H1 (cell line): ENCODE measurements around the gene TNIP1. TPM values are rescaled to one million over a fixed set of nuclear protein-coding genes. Genes with fewer than 3 reads are reported as not detected.

Experiments
- CTCF ChIA-PET: fragments of 300-600 bp; sonication (Branson Sonifier 250); formaldehyde crosslinking; loops from one replicate; lab custom pipeline; 2021; ENCODE audit not compliant: partially characterized antibody; lab: Charles Lee
- POLR2A ChIA-PET: fragments of 300-600 bp; sonication (Branson Sonifier 250); formaldehyde crosslinking; loops from one replicate; lab custom pipeline; 2021; ENCODE audit warnings: inconsistent platforms; ENCODE audit not compliant: partially characterized antibody; lab: Charles Lee
- DNase-seq, 2 experiments: peaks; one replicate each; pipeline versions ENCODE4 v3.0.0 to v3.0.0-alpha.2; 2010 to 2022; ENCODE audit warnings: low spot score in 2 of 2, low read depth in 1 of 2, mixed read lengths in 1 of 2
- FAIRE-seq: peaks from 2 replicates; lab custom pipeline; 2011; peaks lifted over from hg19 to GRCh38; lab: Jason Lieb, UNC
- H2AFZ ChIP-seq: 2 replicates; pipeline ENCODE4 v1.8.1; 2012; ENCODE audit warnings: low read length, inconsistent platforms
- H2AK5ac ChIP-seq: 2 replicates; pipeline ENCODE4 v1.6.1; 2013; ENCODE audit warnings: low read depth, low read length
- H2BK120ac ChIP-seq: replicated peaks from 2 replicates; pipeline ENCODE3; 2013; ENCODE audit warnings: low read depth, low read length, inconsistent platforms
- H2BK12ac ChIP-seq: 2 replicates; pipeline ENCODE4 v1.6.1; 2013; ENCODE audit warnings: low read depth, low read length
- H2BK15ac ChIP-seq: 2 replicates; pipeline ENCODE4 v1.6.1; 2013; ENCODE audit warnings: low read length
- H2BK20ac ChIP-seq: 2 replicates; pipeline ENCODE4 v1.6.1; 2013; ENCODE audit warnings: low read length
- H2BK5ac ChIP-seq: 2 replicates; pipeline ENCODE4 v1.6.1; 2013; ENCODE audit warnings: low read depth, low read length
- H3K14ac ChIP-seq: 2 replicates; pipeline ENCODE4 v1.6.1; 2013; ENCODE audit warnings: inconsistent platforms; ENCODE audit not compliant: insufficient read length
- H3K18ac ChIP-seq: 2 replicates; pipeline ENCODE4 v1.6.1; 2013; ENCODE audit warnings: low read length; ENCODE audit errors: extremely low read depth
- H3K23ac ChIP-seq: 2 replicates; pipeline ENCODE4 v1.6.1; 2013; ENCODE audit warnings: inconsistent platforms; ENCODE audit not compliant: insufficient read length
- H3K23me2 ChIP-seq: 2 replicates; pipeline ENCODE4 v1.6.1; 2013; ENCODE audit warnings: low read depth, low read length
- H3K27ac ChIP-seq: 2 replicates; pipeline ENCODE4 v1.6.1; 2011; ENCODE audit warnings: low read depth, low read length, inconsistent platforms
- H3K27me3 ChIP-seq, 4 experiments: replicated peaks in 1 of 4; 1 replicate in 1 of 4; 2 replicates in 3 of 4; pipeline versions ENCODE4 v1.6.1 to v1.8.1; 2011 to 2013; ENCODE audit warnings: low read length in 3 of 4, mild to moderate bottlenecking in 3 of 4, inconsistent platforms in 2 of 4, mixed read lengths in 2 of 4, moderate library complexity in 1 of 4; ENCODE audit not compliant: control insufficient read depth in 3 of 4, insufficient read depth in 3 of 4; ENCODE audit errors: extremely low read depth in 1 of 4
- H3K36me3 ChIP-seq, 4 experiments: 2 replicates each; pipeline versions ENCODE4 v1.6.1 to v1.8.1; 2011 to 2013; ENCODE audit warnings: mild to moderate bottlenecking in 4 of 4, low read length in 3 of 4, moderate library complexity in 2 of 4, control low read depth in 1 of 4, inconsistent platforms in 1 of 4; ENCODE audit not compliant: insufficient read depth in 4 of 4, control insufficient read depth in 2 of 4
- H3K4ac ChIP-seq: replicated peaks from 2 replicates; pipeline ENCODE3; 2013; ENCODE audit warnings: low read length, low read depth, mixed read lengths, inconsistent platforms; ENCODE audit not compliant: insufficient read length
- H3K4me1 ChIP-seq, 4 experiments: replicated peaks in 1 of 4; 1 replicate in 1 of 4; 2 replicates in 3 of 4; pipeline versions ENCODE4 v1.6.1 to v1.8.1; 2011 to 2013; ENCODE audit warnings: low read length in 3 of 4, inconsistent platforms in 2 of 4, mixed read lengths in 1 of 4; ENCODE audit not compliant: insufficient read depth in 4 of 4, control insufficient read depth in 3 of 4
- H3K4me2 ChIP-seq, 2 experiments: 2 replicates each; pipeline versions ENCODE4 v1.6.1 to v1.8.1; 2011 to 2013; ENCODE audit warnings: low read depth in 2 of 2, low read length in 2 of 2, control low read depth in 1 of 2, inconsistent platforms in 1 of 2, mild to moderate bottlenecking in 1 of 2; ENCODE audit not compliant: insufficient read depth in 1 of 2
- H3K4me3 ChIP-seq, 4 experiments: fragments of 200-600, 300-600 bp in 1 of 4; sonication (generic), shearing (Covaris generic), sonication (Bioruptor Twin) in 1 of 4; 2 replicates each; pipeline versions ENCODE4 v1.5.1 to v1.8.1; 2011 to 2016; ENCODE audit warnings: low read length in 4 of 4, low read depth in 3 of 4, control low read depth in 2 of 4, inconsistent platforms in 2 of 4, mild to moderate bottlenecking in 2 of 4, mixed read lengths in 1 of 4, moderate library complexity in 1 of 4; ENCODE audit not compliant: insufficient read depth in 2 of 4; ENCODE audit errors: extremely low read depth in 1 of 4
- H3K56ac ChIP-seq: replicated peaks from 2 replicates; pipeline ENCODE3; 2013; ENCODE audit warnings: low read depth, mild to moderate bottlenecking, mixed read lengths, low read length, inconsistent platforms; ENCODE audit not compliant: insufficient read length
- H3K79me1 ChIP-seq: 2 replicates; pipeline ENCODE4 v1.6.1; 2013; ENCODE audit warnings: low read depth, low read length, control low read depth
- H3K79me2 ChIP-seq, 2 experiments: 2 replicates each; pipeline versions ENCODE4 v1.6.1 to v1.8.1; 2012 to 2013; ENCODE audit warnings: low read length in 2 of 2, mild to moderate bottlenecking in 2 of 2, inconsistent platforms in 1 of 2; ENCODE audit not compliant: insufficient read depth in 2 of 2, control insufficient read depth in 1 of 2
- H3K9ac ChIP-seq, 4 experiments: replicated peaks in 1 of 4; 1 replicate in 1 of 4; 2 replicates in 3 of 4; pipeline versions ENCODE4 v1.6.1 to v1.8.1; 2011 to 2013; ENCODE audit warnings: low read depth in 3 of 4, low read length in 3 of 4, control low read depth in 2 of 4, mild to moderate bottlenecking in 2 of 4, moderate library complexity in 2 of 4, inconsistent platforms in 1 of 4; ENCODE audit errors: extremely low read depth in 1 of 4
- H3K9me3 ChIP-seq, 2 experiments: 2 replicates each; pipeline versions ENCODE4 v1.6.1 to v1.8.1; 2012 to 2013; ENCODE audit warnings: mild to moderate bottlenecking in 2 of 2, moderate library complexity in 2 of 2, control low read depth in 1 of 2, inconsistent platforms in 1 of 2, low read depth in 1 of 2, low read length in 1 of 2, mixed read lengths in 1 of 2; ENCODE audit not compliant: insufficient read depth in 2 of 2
- H4K20me1 ChIP-seq, 2 experiments: replicated peaks in 1 of 2; 2 replicates each; pipeline versions ENCODE3 to v1.8.1; 2011 to 2013; ENCODE audit warnings: inconsistent platforms in 2 of 2, low read length in 2 of 2, mild to moderate bottlenecking in 1 of 2; ENCODE audit not compliant: insufficient read depth in 2 of 2, control insufficient read depth in 1 of 2
- H4K5ac ChIP-seq: 2 replicates; pipeline ENCODE4 v1.6.1; 2013; ENCODE audit warnings: low read length, low read depth, mixed read lengths, inconsistent platforms; ENCODE audit not compliant: insufficient read length
- H4K8ac ChIP-seq: 2 replicates; pipeline ENCODE4 v1.8.0; 2013; ENCODE audit warnings: mild to moderate bottlenecking, moderate library complexity, low read length, inconsistent platforms; ENCODE audit not compliant: insufficient read depth; ENCODE audit errors: extremely low read depth
- H4K91ac ChIP-seq: replicated peaks from 2 replicates; pipeline ENCODE3; 2013; ENCODE audit warnings: low read length, mixed read lengths, inconsistent platforms; ENCODE audit not compliant: insufficient read length
- ASH2L ChIP-seq: fragments of 200-600, 300-600 bp; sonication (generic); IDR thresholded peaks from one replicate; pipeline ENCODE4 v1.7.1; 2017; ENCODE audit warnings: low read length
- CEBPB ChIP-seq: IDR thresholded peaks from 2 replicates; pipeline ENCODE4 v1.6.1; 2012; ENCODE audit warnings: low read depth, low read length
- CHD1 ChIP-seq: IDR thresholded peaks from 2 replicates; pipeline ENCODE4 v1.6.1; 2012; ENCODE audit warnings: low read depth, low read length, improper control_type of control experiment
- EP300 ChIP-seq, 2 experiments: IDR thresholded peaks; 1 replicate in 1 of 2; 2 replicates in 1 of 2; pipeline ENCODE4 v1.6.1; 2011 to 2012; ENCODE audit warnings: low read depth in 2 of 2, low read length in 2 of 2, mild to moderate bottlenecking in 2 of 2, borderline replicate concordance in 1 of 2, inconsistent platforms in 1 of 2, moderate library complexity in 1 of 2
- EZH2 ChIP-seq: fragments of 200-600 bp; sonication (generic); IDR thresholded peaks from 2 replicates; pipeline ENCODE4 v1.7.1; 2012; ENCODE audit warnings: low read depth, mild to moderate bottlenecking, moderate library complexity, low read length, inconsistent platforms; ENCODE audit not compliant: severe bottlenecking
- HDAC6 ChIP-seq: IDR thresholded peaks from one replicate; pipeline ENCODE4 v1.7.1; 2012; ENCODE audit warnings: low read depth, mild to moderate bottlenecking, inconsistent platforms, low read length, moderate library complexity
- JUN ChIP-seq: IDR thresholded peaks from 2 replicates; pipeline ENCODE4 v1.6.1; 2011; ENCODE audit warnings: low read depth, mild to moderate bottlenecking, improper control_type of control experiment, low read length
- MAX ChIP-seq: IDR thresholded peaks from 2 replicates; pipeline ENCODE4 v1.6.1; 2012; ENCODE audit warnings: inconsistent platforms
- NANOG ChIP-seq: IDR thresholded peaks from 2 replicates; pipeline ENCODE4 v1.6.1; 2011; ENCODE audit warnings: low read length, low read depth, mild to moderate bottlenecking, inconsistent platforms; ENCODE audit not compliant: insufficient read depth, poor library complexity, severe bottlenecking
- PHF8 ChIP-seq: fragments of 200-600 bp; sonication (generic); conservative IDR thresholded peaks from 2 replicates; pipeline ENCODE4 v1.7.1; 2012; ENCODE audit warnings: low read depth, mild to moderate bottlenecking, inconsistent platforms, low read length, moderate library complexity
- POLR2A ChIP-seq, 2 experiments: IDR thresholded peaks; 1 replicate in 1 of 2; 2 replicates in 1 of 2; pipeline ENCODE4 v1.6.1; 2011; ENCODE audit warnings: low read depth in 2 of 2, low read length in 2 of 2, mild to moderate bottlenecking in 2 of 2; ENCODE audit errors: control extremely low read depth in 1 of 2
- POLR2AphosphoS5 ChIP-seq: IDR thresholded peaks from 2 replicates; pipeline ENCODE4 v1.6.1; 2011; ENCODE audit warnings: low read depth, low read length
- RXRA ChIP-seq: IDR thresholded peaks from 2 replicates; pipeline ENCODE4 v1.6.1; 2011; ENCODE audit warnings: low read depth, mild to moderate bottlenecking, low read length, moderate library complexity; ENCODE audit not compliant: insufficient read depth
- SIRT6 ChIP-seq: IDR thresholded peaks from one replicate; pipeline ENCODE4 v1.7.1; 2012; ENCODE audit warnings: low read length, inconsistent platforms
- SIX5 ChIP-seq: IDR thresholded peaks from 2 replicates; pipeline ENCODE4 v1.6.1; 2011; ENCODE audit warnings: mild to moderate bottlenecking, low read depth, low read length
- SP1 ChIP-seq: IDR thresholded peaks from 2 replicates; pipeline ENCODE4 v1.6.1; 2011; ENCODE audit warnings: low read depth, low read length
- WGBS, 2 experiments: shearing (Covaris generic) in 1 of 2; methylation state at CpG; one replicate each; pipeline versions ENCODE4 v1.1.6 to v1.1.7; 2013 to 2015; ENCODE audit warnings: low lambda C conversion rate in 2 of 2, mixed read lengths in 2 of 2, inconsistent platforms in 1 of 2, low coverage in 1 of 2, missing lambda C conversion rate in 1 of 2; ENCODE audit not compliant: insufficient replicate concordance in 2 of 2, insufficient coverage in 1 of 2, insufficient read length in 1 of 2; ENCODE audit errors: extremely low coverage in 1 of 2, missing lambda C conversion rate in 1 of 2; 5-methylcytosine and 5-hydroxymethylcytosine counted together
- polyA plus RNA-seq, 7 experiments: library from polyadenylated mRNA; depleted of rRNA in 3 of 7; stranded (reverse) in 5 of 7; unstranded in 2 of 7; fragments of >200 nt in 5 of 7; fragments of 200-250 nt in 2 of 7; gene quantifications; 1 replicate in 5 of 7; 2 replicates in 1 of 7; 4 replicates in 1 of 7; pipeline versions ENCODE4 v1.2.1 to v1.2.3, GENCODE V29; 2011 to 2013; ENCODE audit warnings: missing spikeins in 2 of 7, mixed read lengths in 2 of 7
- total RNA-seq: library from RNA; stranded (reverse); fragmentation: NEBNext Ultra II Directional; extraction: Animal tissue kit (Norgen Biotek cat#: 25700); gene quantifications from 2 replicates; pipeline ENCODE4 v1.2.1, GENCODE V29; 2021

The TNIP1 gene
- total and polyA plus RNA-seq, 2 of the 8 experiments (the other 6 are each of a cell fraction or from before 2014, with no cell fraction given): 14.2 to 31.9 TPM

GRCh38 chr5:151038412-151038745 lies 42.5 kb downstream of the TNIP1 start:
- 90% methylated on average over 8 of the region's 8 CpGs; no CpG with 5 or more reads in 1 of the 2 experiments for WGBS, 2 experiments
- POLR2A ChIA-PET: interaction anchor here (1.2 to 1.5 kb wide), 2 partner anchors 12 to 18 kb away, joined by 4 to 5 read pairs; partner anchors contain the start of gene GPX3
- Histone ChIP-seq H3K79me2 (no peaks in the 10 kb centered on the region), H2AK5ac (no peak overlapping the region), H3K36me3 (peaks cover 6 to 25% (median 14%) of the 10 kb centered on the region in 4 experiments; a peak in 6 of 8 replicates), H3K23ac (no peak overlapping the region), H3K14ac (no peak overlapping the region), H3K56ac (no peak overlapping the region), H3K27me3 (no peaks in the 10 kb centered on the region), H3K4ac (no peak overlapping the region), H3K18ac (no peak overlapping the region), H2BK15ac (no peak overlapping the region), H3K4me3 (no peak overlapping the region), H3K9ac (no peak overlapping the region), H4K91ac (no peak overlapping the region), H2BK5ac (no peak overlapping the region; the same call in 1 of the 2 replicates), H3K79me1 (no peaks in the 10 kb centered on the region), H2BK12ac (no peak overlapping the region), H3K4me2 (no peak overlapping the region), H2BK120ac (no peak overlapping the region), H4K5ac (no peak overlapping the region), H2BK20ac (no peak overlapping the region), H3K4me1 (no peaks in the 10 kb centered on the region), H4K20me1 (peaks cover 0 to 5% of the 10 kb centered on the region in 2 experiments), H2AFZ (no peak overlapping the region), H3K23me2 (no peaks in the 10 kb centered on the region), H3K27ac (no peak overlapping the region), H4K8ac (no peak overlapping the region), H3K9me3 (no peaks in the 10 kb centered on the region)
- CTCF ChIA-PET: interaction anchor here (1.3 to 10.2 kb wide), 5 partner anchors 12 to 36 kb away, joined by 3 to 157 read pairs (median 6); no protein-coding TSS in a partner anchor
- DNase-seq: no peak
- no peak for TF ChIP-seq SP1
- no peak for TF ChIP-seq CEBPB
- no peak for TF ChIP-seq ASH2L
- TF ChIP-seq PHF8: no peak
- no peak for TF ChIP-seq JUN
- no peak for TF ChIP-seq CHD1
- no peak for TF ChIP-seq POLR2A (IDR thresholded peaks at IDR 0.05; ENCODE audit: control extremely low read depth in 1 of 2, low read depth in 2 of 2, low read length in 2 of 2)
- TF ChIP-seq MAX: no peak
- TF ChIP-seq SIRT6: no peak
- TF ChIP-seq EP300 (IDR thresholded peaks at IDR 0.05; ENCODE audit: borderline replicate concordance in 1 of 2, low read depth in 2 of 2, low read length in 2 of 2): no peak
- no peak for TF ChIP-seq HDAC6
- TF ChIP-seq RXRA: no peak
- no peak for TF ChIP-seq NANOG
- no peak for TF ChIP-seq POLR2AphosphoS5
- no peak for TF ChIP-seq SIX5
- no peak for TF ChIP-seq EZH2
- FAIRE-seq: no peak
